ENCODE data around the gene HSF5. TPM values are rescaled to one million over a fixed set of nuclear protein-coding genes. Genes with fewer than 3 reads are reported as not detected.

The HSF5 gene
- total and polyA plus RNA-seq, 2 donors (not counting 1 experiment from before 2014, with no cell fraction given), result 2.2 to 5.1 TPM

DNA sequence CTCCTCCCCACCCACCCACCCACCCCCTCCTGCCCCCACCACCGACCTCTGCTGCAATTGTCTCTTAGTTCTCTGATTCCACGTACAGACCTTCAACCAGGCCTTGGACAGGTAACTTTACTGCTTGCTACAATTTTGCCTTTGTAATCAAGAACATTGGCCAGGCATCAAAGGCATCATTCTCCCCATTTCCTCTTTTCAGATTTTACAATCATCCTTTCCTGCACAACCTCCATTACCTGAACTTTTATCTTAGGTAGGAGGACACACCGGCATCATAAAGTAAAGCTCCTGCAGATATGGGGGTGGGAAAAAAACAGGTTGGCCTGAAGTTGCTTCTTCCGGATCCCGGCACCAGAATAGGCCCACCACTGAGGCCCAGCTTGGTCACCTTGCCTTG, 110.5 kb downstream of the HSF5 start:
- Histone ChIP-seq H3K27ac (ENCODE audit: low read length in 2 of 2) (no peak overlapping the region), H3K4me2 (replicated peaks; ENCODE audit: low read depth, low read length, poor library complexity, severe bottlenecking) (no peak overlapping the region), H3K9ac (ENCODE audit: low read length) (no peak overlapping the region), H3K9me3 (ENCODE audit: control extremely low read depth in 1 of 3, control insufficient read depth in 2 of 3, insufficient read depth in 1 of 3, low read length in 2 of 3) (no peaks in the 10 kb centered on the region), H3K79me2 (ENCODE audit: control insufficient read depth, insufficient read depth, low read length) (no peaks in the 10 kb centered on the region), H3K36me3 (replicated peaks in 1 of 2; ENCODE audit: control extremely low read depth in 1 of 2, control insufficient read depth in 1 of 2, extremely low read depth in 1 of 2, insufficient read depth in 2 of 2, low read length in 1 of 2) (no peaks in the 10 kb centered on the region), H3K4me3 (ENCODE audit: control extremely low read depth in 1 of 5, extremely low read depth in 1 of 5, insufficient read depth in 1 of 5, low read depth in 2 of 5, low read length in 4 of 5) (no peak overlapping the region), H3K4me1 (ENCODE audit: control insufficient read depth in 2 of 2, insufficient read depth in 2 of 2, low read length in 2 of 2) (peaks cover 9 to 12% of the 10 kb centered on the region in 2 donors), H4K20me1 (ENCODE audit: control insufficient read depth, insufficient read depth, low read length, poor library complexity, severe bottlenecking) (no peaks in the 10 kb centered on the region), H3K27me3 (replicated peaks in 1 of 4; ENCODE audit: control extremely low read depth in 1 of 4, control insufficient read depth in 3 of 4, insufficient read depth in 4 of 4, low read length in 3 of 4) (no peaks in the 10 kb centered on the region), H2AFZ (ENCODE audit: insufficient read depth, low read depth, low read length, poor library complexity, severe bottlenecking) (no peak overlapping the region)
- ChIA-PET CTCF (no interaction called here), POLR2A (interaction anchor here (0.6 kb wide), 1 partner anchor 25 kb away, joined by 5 read pairs; the partner anchor contains the start of gene SUPT4H1)
- ATAC-seq (ENCODE audit: low read depth), result no peak
- DNase-seq, result no peak
- TF ChIP-seq EZH2 (IDR thresholded peaks at IDR 0.05; ENCODE audit: borderline replicate concordance, insufficient read depth, low read depth, low read length, poor library complexity, severe bottlenecking), result no peak
- TF ChIP-seq, protein P1, sequence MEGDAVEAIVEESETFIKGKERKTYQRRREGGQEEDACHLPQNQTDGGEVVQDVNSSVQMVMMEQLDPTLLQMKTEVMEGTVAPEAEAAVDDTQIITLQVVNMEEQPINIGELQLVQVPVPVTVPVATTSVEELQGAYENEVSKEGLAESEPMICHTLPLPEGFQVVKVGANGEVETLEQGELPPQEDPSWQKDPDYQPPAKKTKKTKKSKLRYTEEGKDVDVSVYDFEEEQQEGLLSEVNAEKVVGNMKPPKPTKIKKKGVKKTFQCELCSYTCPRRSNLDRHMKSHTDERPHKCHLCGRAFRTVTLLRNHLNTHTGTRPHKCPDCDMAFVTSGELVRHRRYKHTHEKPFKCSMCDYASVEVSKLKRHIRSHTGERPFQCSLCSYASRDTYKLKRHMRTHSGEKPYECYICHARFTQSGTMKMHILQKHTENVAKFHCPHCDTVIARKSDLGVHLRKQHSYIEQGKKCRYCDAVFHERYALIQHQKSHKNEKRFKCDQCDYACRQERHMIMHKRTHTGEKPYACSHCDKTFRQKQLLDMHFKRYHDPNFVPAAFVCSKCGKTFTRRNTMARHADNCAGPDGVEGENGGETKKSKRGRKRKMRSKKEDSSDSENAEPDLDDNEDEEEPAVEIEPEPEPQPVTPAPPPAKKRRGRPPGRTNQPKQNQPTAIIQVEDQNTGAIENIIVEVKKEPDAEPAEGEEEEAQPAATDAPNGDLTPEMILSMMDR (IDR thresholded peaks at IDR 0.05), result no peak
- no peaks in the 10 kb centered on the region for H3K9me3 Mint-ChIP-seq (ENCODE audit: insufficient read depth)
- no peak overlapping the region for H3K4me3 Mint-ChIP-seq
- no peaks in the 10 kb centered on the region for H3K27me3 Mint-ChIP-seq
- intact Hi-C loops (cut with micrococcal nuclease), result no loop called here
- H3K4me1 Mint-ChIP-seq, result peaks cover 11% of the 10 kb centered on the region
- H3K27ac Mint-ChIP-seq, result no peak overlapping the region
- WGBS (ENCODE audit: insufficient coverage), result 100% methylated on average over 3 of the region's 5 CpGs

DNA sequence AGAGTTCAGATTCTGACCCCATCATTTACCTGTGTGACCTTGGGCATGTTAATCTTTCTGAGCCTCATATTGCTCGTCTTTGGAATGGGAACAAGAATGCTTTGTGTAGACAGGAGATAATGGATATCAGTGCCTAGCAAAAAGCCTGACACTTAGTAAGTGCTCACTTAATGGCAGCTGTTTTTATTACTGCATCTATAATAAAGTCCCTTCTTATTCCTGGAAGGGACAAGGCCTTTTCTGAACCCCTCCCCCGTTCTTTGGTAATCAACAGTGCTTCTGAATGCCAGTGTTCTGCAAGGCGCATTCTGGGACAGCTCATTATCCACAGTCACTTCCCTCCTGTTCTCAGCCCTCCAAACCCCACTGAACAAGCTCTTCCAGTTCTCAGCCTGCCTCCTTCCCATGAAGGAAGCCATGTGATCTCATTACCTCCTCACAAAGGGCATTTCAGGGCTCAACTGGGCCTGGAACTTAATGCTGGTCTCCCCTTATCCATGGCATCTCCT, 111.1 kb downstream of the HSF5 start:
- Histone ChIP-seq H3K27ac (ENCODE audit: low read length in 2 of 2) (no peak overlapping the region), H3K36me3 (replicated peaks in 1 of 2; ENCODE audit: control extremely low read depth in 1 of 2, control insufficient read depth in 1 of 2, extremely low read depth in 1 of 2, insufficient read depth in 2 of 2, low read length in 1 of 2) (no peaks in the 10 kb centered on the region), H4K20me1 (ENCODE audit: control insufficient read depth, insufficient read depth, low read length, poor library complexity, severe bottlenecking) (no peaks in the 10 kb centered on the region), H2AFZ (ENCODE audit: insufficient read depth, low read depth, low read length, poor library complexity, severe bottlenecking) (no peak overlapping the region), H3K9ac (ENCODE audit: low read length) (no peak overlapping the region), H3K4me2 (replicated peaks; ENCODE audit: low read depth, low read length, poor library complexity, severe bottlenecking) (no peak overlapping the region), H3K9me3 (ENCODE audit: control extremely low read depth in 1 of 3, control insufficient read depth in 2 of 3, insufficient read depth in 1 of 3, low read length in 2 of 3) (no peaks in the 10 kb centered on the region), H3K4me3 (ENCODE audit: control extremely low read depth in 1 of 5, extremely low read depth in 1 of 5, insufficient read depth in 1 of 5, low read depth in 2 of 5, low read length in 4 of 5) (no peak overlapping the region), H3K79me2 (ENCODE audit: control insufficient read depth, insufficient read depth, low read length) (no peaks in the 10 kb centered on the region), H3K27me3 (replicated peaks in 1 of 4; ENCODE audit: control extremely low read depth in 1 of 4, control insufficient read depth in 3 of 4, insufficient read depth in 4 of 4, low read length in 3 of 4) (no peaks in the 10 kb centered on the region), H3K4me1 (ENCODE audit: control insufficient read depth in 2 of 2, insufficient read depth in 2 of 2, low read length in 2 of 2) (peaks cover 5 to 7% of the 10 kb centered on the region in 2 donors)
- no peak for TF ChIP-seq EZH2 (IDR thresholded peaks at IDR 0.05; ENCODE audit: borderline replicate concordance, insufficient read depth, low read depth, low read length, poor library complexity, severe bottlenecking)
- TF ChIP-seq, protein P1 (IDR thresholded peaks at IDR 0.05), result no peak
- intact Hi-C loops (cut with micrococcal nuclease), result no loop called here
- H3K4me1 Mint-ChIP-seq, result peaks cover 6% of the 10 kb centered on the region
- no peak for ATAC-seq (ENCODE audit: low read depth)
- ChIA-PET POLR2A (interaction anchor here (0.6 to 1.4 kb wide), 2 partner anchors 25 to 59 kb away, joined by 3 to 5 read pairs; partner anchors contain the start of gene SUPT4H1), CTCF (interaction anchor here (1.0 to 1.5 kb wide), 2 partner anchors 40 to 59 kb away, joined by 4 to 5 read pairs; partner anchors contain the start of gene RNF43)
- H3K27me3 Mint-ChIP-seq, result no peaks in the 10 kb centered on the region
- H3K9me3 Mint-ChIP-seq (ENCODE audit: insufficient read depth), result no peaks in the 10 kb centered on the region
- H3K4me3 Mint-ChIP-seq, result no peak overlapping the region
- WGBS (ENCODE audit: insufficient coverage), result 100% methylated on average over 2 of the region's 3 CpGs
- H3K27ac Mint-ChIP-seq, result no peak overlapping the region
- no peak for DNase-seq
